Adrenal gland (tissue), 5 donors: Measurements from ENCODE around the gene GLRA3.

ENCODE experiments used
- POLR2A ChIP-seq, 2 donors: fragments of 450-650 bp; IDR thresholded peaks; one replicate each; pipeline ENCODE4 v1.6.1; 2017; ENCODE audit warnings: antibody characterized with exemption in 2 of 2, mild to moderate bottlenecking in 2 of 2, moderate library complexity in 1 of 2
- TF ChIP-seq, protein P1 (sequence below), 6 experiments: fragments of 450-650 bp in 4 of 6; fragments of 200-600 bp in 2 of 6; sonication (generic) in 1 of 6; IDR thresholded peaks; 1 replicate in 5 of 6; 2 replicates in 1 of 6; pipeline versions ENCODE4 v1.5.1 to v1.8.0; 2016 to 2021; ENCODE audit warnings: antibody characterized with exemption in 6 of 6, mild to moderate bottlenecking in 2 of 6, moderate library complexity in 1 of 6
- donor health status: DM: no; HTN: no; CAD: no.

DNA sequence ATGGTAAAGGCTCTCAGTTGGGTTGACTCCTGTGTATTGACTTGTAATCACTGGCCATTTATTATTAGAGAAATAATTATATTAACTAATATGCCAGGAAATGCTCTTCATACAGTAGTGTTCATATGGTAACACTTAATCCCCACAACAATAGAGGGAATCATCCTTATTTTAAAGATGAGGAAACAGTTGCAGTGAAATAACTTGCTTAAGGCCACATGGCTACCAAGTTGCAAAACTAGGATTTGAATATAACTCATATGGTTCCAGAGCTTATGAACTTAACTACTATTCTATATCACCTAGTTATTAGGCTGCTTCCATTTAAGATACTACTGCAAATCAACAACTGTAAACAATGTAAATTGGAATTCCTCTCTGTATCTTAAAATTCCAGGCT lies 163.2 kb downstream of the GLRA3 start:
- TF ChIP-seq, protein P1, sequence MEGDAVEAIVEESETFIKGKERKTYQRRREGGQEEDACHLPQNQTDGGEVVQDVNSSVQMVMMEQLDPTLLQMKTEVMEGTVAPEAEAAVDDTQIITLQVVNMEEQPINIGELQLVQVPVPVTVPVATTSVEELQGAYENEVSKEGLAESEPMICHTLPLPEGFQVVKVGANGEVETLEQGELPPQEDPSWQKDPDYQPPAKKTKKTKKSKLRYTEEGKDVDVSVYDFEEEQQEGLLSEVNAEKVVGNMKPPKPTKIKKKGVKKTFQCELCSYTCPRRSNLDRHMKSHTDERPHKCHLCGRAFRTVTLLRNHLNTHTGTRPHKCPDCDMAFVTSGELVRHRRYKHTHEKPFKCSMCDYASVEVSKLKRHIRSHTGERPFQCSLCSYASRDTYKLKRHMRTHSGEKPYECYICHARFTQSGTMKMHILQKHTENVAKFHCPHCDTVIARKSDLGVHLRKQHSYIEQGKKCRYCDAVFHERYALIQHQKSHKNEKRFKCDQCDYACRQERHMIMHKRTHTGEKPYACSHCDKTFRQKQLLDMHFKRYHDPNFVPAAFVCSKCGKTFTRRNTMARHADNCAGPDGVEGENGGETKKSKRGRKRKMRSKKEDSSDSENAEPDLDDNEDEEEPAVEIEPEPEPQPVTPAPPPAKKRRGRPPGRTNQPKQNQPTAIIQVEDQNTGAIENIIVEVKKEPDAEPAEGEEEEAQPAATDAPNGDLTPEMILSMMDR (IDR thresholded peaks at IDR 0.05), result no peak
- no peak for TF ChIP-seq POLR2A (IDR thresholded peaks at IDR 0.05)
